ENCODE data around the gene AOPEP.

DNA sequence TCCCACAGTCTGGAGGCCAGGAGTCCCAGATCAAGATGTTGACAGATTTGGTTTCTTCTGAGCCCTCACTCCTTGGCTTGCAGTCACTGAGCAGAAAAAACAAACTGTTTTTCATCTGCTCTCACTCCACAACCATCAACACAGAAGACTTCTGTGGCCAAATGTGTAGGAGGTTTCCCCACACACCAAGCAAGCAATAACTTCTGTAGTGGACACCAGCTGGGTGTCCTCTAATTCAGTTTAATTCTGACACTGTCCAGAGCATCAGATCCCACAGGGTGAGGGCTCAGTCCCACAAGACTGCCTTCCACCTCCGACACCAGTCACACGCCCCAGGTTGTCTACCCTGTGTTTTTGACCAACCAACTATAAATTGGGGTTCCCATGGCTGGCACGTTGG is 209.9 kb downstream of the AOPEP start:
- TF ChIP-seq, protein P1, sequence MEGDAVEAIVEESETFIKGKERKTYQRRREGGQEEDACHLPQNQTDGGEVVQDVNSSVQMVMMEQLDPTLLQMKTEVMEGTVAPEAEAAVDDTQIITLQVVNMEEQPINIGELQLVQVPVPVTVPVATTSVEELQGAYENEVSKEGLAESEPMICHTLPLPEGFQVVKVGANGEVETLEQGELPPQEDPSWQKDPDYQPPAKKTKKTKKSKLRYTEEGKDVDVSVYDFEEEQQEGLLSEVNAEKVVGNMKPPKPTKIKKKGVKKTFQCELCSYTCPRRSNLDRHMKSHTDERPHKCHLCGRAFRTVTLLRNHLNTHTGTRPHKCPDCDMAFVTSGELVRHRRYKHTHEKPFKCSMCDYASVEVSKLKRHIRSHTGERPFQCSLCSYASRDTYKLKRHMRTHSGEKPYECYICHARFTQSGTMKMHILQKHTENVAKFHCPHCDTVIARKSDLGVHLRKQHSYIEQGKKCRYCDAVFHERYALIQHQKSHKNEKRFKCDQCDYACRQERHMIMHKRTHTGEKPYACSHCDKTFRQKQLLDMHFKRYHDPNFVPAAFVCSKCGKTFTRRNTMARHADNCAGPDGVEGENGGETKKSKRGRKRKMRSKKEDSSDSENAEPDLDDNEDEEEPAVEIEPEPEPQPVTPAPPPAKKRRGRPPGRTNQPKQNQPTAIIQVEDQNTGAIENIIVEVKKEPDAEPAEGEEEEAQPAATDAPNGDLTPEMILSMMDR (conservative IDR thresholded peaks at IDR 0.05 in 1 of 2, IDR thresholded peaks at IDR 0.05 in 1 of 2; ENCODE audit: low read depth in 1 of 2, low read length in 2 of 2): no peak
- TF ChIP-seq EZH2 (IDR thresholded peaks at IDR 0.05; ENCODE audit: low read length, missing control alignments): no peak
